HG02610 (cell line): ENCODE measurements around the gene RASSF10.

Experiments used
- ATAC-seq: cut with Tn5 transposase; IDR thresholded peaks from one replicate; pipeline ENCODE4 v1.9.1; 2021; ENCODE audit warnings: mild to moderate bottlenecking, moderate library complexity; ENCODE audit not compliant: unreplicated experiment

The RASSF10 gene

GRCh38 chr11:13008625-13009475 is at the start of gene RASSF10:
Gene RASSF10 (plus strand): TSS chr11:13009316. CDS start chr11:13009577, 261 bp downstream.
- ATAC-seq = no peak

GRCh38 chr11:12961615-12962014 is 47.5 kb upstream of the RASSF10 start:
- no peak for ATAC-seq

GRCh38 chr11:12962306-12962705 is 46.8 kb upstream of the RASSF10 start:
- ATAC-seq = no peak

GRCh38 chr11:12963051-12963450 is 46.1 kb upstream of the RASSF10 start:
- ATAC-seq = no peak

GRCh38 chr11:12963792-12964536 is 45.2 kb upstream of the RASSF10 start:
- peak; percentile 61 for ATAC-seq

GRCh38 chr11:12964650-12965049 is 44.5 kb upstream of the RASSF10 start:
- ATAC-seq = no peak

- ATAC-seq = no peak
Observed at GRCh38 chr11:12966002-12966401, 43.1 kb upstream of the RASSF10 start.

- no peak for ATAC-seq
Observed at GRCh38 chr11:12968101-12968500, 41.0 kb upstream of the RASSF10 start.

GRCh38 chr11:12968826-12969225 is 40.3 kb upstream of the RASSF10 start:
- no peak for ATAC-seq

- no peak for ATAC-seq
Observed at GRCh38 chr11:12971955-12972354, 37.2 kb upstream of the RASSF10 start.

- no peak for ATAC-seq
Observed at GRCh38 chr11:12973528-12974181, 35.5 kb upstream of the RASSF10 start.

GRCh38 chr11:12975195-12975594 is 33.9 kb upstream of the RASSF10 start:
- no peak for ATAC-seq

- ATAC-seq = no peak
Observed at GRCh38 chr11:12979928-12980689, 29.0 kb upstream of the RASSF10 start.

- ATAC-seq = no peak
Observed at GRCh38 chr11:12981676-12982522, 27.2 kb upstream of the RASSF10 start.

GRCh38 chr11:12983336-12983735 is 25.8 kb upstream of the RASSF10 start:
- no peak for ATAC-seq

- ATAC-seq = no peak
Observed at GRCh38 chr11:12986194-12986898, 22.8 kb upstream of the RASSF10 start.

- ATAC-seq = no peak
Observed at GRCh38 chr11:12989428-12990161, 19.5 kb upstream of the RASSF10 start.

GRCh38 chr11:12990162-12990480 is 19.0 kb upstream of the RASSF10 start:
- ATAC-seq = no peak

- ATAC-seq = no peak
Observed at GRCh38 chr11:12991426-12991825, 17.7 kb upstream of the RASSF10 start.
